Ascending aorta (tissue), 2 donors: Measurements from ENCODE around the gene LYPD5. TPM values are rescaled to one million over a fixed set of nuclear protein-coding genes. Genes with fewer than 3 reads are reported as not detected.
A peak's percentile ranks its signal among the peaks of the same experiment; 100 is the strongest.

ENCODE experiments used
- DNase-seq, 2 donors: peaks; one replicate each; pipeline ENCODE4 v3.0.0-alpha.2; 2019; ENCODE audit warnings: low spot score in 2 of 2
- H3K27ac ChIP-seq, 2 donors: fragments of 200-600 bp; sonication (generic); one replicate each; pipeline ENCODE4 v1.5.1; 2016 to 2017; ENCODE audit warnings: mild to moderate bottlenecking in 1 of 2
- H3K27me3 ChIP-seq: fragments of 200-600 bp; sonication (generic); one replicate; pipeline ENCODE4 v1.5.1; 2017
- H3K36me3 ChIP-seq, 2 donors: fragments of 200-600 bp; sonication (generic); one replicate each; pipeline ENCODE4 v1.5.1; 2016
- H3K4me1 ChIP-seq, 2 donors: fragments of 200-600 bp; sonication (generic); one replicate each; pipeline ENCODE4 v1.5.1; 2016 to 2017; ENCODE audit warnings: mild to moderate bottlenecking in 1 of 2
- H3K4me3 ChIP-seq, 2 donors: fragments of 200-600 bp; sonication (generic); one replicate each; pipeline ENCODE4 v1.5.1; 2016 to 2017; ENCODE audit warnings: mild to moderate bottlenecking in 1 of 2
- H3K9me3 ChIP-seq, 2 donors: fragments of 200-600 bp; sonication (generic); one replicate each; pipeline ENCODE4 v1.5.1; 2016
- CTCF ChIP-seq, 3 experiments: fragments of 200-600 bp in 2 of 3; fragments of 450-650 bp in 1 of 3; sonication (generic) in 2 of 3; IDR thresholded peaks; one replicate each; pipeline ENCODE4 v1.5.1; 2016 to 2019; ENCODE audit warnings: antibody characterized with exemption in 3 of 3, mild to moderate bottlenecking in 1 of 3, moderate library complexity in 1 of 3
- intact Hi-C: fragments of 100-400 bp; cut with DNase I; formaldehyde crosslinking; loops from one replicate; pipeline ENCODE4 v1.15.1; 2023
- total RNA-seq: library from RNA; depleted of rRNA; stranded (reverse); fragments of >200 nt; gene quantifications from one replicate; pipeline ENCODE4 v1.1.0, GENCODE V29; 2016

Gene LYPD5
- total RNA-seq, 1 donor from 2014 or later: not detected

DNA sequence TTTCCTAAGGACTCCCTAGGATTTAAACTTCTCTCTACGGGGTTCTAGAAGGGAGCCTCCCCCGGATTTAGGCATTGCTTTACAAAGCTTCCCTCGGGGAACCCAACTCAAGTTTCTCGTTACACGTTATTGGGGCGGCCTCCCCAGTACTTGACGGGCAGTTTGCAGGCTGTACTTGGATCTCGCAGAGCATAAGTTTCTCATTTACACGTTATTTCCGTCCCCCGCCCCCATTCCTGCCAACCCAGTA, 48.1 kb downstream of the LYPD5 start:
- intact Hi-C loops: loop anchor here (1.0 to 10.0 kb wide), 4 partner anchors 73 to 221 kb away; partner anchors contain the start of genes IRGQ, ZNF283, ZNF45 and ZNF575
- peaks cover 14 to 16% of the 10 kb centered on the region in 2 donors for H3K36me3 ChIP-seq
- peaks cover 3 to 26% of the 10 kb centered on the region in 2 donors for H3K4me1 ChIP-seq
- H3K9me3 ChIP-seq: no peaks in the 10 kb centered on the region
- peak overlapping the region; percentile 77 to 92 for H3K4me3 ChIP-seq
- H3K27ac ChIP-seq: peak overlapping the region; percentile 99
- no peaks in the 10 kb centered on the region for H3K27me3 ChIP-seq
- DNase-seq: no peak
- TF ChIP-seq CTCF (IDR thresholded peaks at IDR 0.05): no peak

DNA sequence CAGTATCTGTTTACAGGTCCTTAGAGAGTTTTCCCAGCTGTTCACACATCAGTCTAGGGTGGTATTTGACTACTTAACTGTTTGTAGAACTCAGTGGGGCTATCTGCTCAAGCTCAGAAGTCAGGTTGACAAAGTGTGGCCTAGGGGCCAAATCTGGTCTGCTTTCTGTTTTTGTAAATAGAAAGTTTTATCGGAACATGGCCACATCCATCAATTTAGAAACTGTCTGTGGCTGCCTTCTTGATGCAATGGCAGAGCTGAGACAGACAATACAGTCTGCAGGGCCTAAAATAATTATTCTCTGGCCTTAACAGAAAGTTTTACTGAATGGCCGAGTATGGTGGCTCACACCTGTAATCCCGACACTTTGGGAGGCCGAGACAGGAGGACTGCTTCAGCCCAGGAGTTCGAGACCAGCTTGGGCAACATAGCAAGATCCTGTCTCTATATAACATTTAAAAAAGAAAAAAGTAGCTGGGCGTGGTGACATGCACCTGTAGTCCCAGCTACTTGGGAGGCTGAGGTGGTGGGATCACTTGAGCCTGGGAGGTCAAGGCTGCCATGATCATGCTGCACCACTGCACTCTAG, 49.9 kb downstream of the LYPD5 start:
- Histone ChIP-seq H3K27ac (no peak overlapping the region), H3K4me1 (peaks cover 3 to 26% of the 10 kb centered on the region in 2 donors), H3K36me3 (peaks cover 29 to 34% of the 10 kb centered on the region in 2 donors), H3K9me3 (no peaks in the 10 kb centered on the region), H3K27me3 (no peaks in the 10 kb centered on the region), H3K4me3 (no peak overlapping the region)
- TF ChIP-seq CTCF (IDR thresholded peaks at IDR 0.05): no peak
- DNase-seq: no peak
- intact Hi-C loops: loop anchor here (10.0 kb wide), 1 partner anchor 182 kb away; the partner anchor contains the start of gene ZNF45

DNA sequence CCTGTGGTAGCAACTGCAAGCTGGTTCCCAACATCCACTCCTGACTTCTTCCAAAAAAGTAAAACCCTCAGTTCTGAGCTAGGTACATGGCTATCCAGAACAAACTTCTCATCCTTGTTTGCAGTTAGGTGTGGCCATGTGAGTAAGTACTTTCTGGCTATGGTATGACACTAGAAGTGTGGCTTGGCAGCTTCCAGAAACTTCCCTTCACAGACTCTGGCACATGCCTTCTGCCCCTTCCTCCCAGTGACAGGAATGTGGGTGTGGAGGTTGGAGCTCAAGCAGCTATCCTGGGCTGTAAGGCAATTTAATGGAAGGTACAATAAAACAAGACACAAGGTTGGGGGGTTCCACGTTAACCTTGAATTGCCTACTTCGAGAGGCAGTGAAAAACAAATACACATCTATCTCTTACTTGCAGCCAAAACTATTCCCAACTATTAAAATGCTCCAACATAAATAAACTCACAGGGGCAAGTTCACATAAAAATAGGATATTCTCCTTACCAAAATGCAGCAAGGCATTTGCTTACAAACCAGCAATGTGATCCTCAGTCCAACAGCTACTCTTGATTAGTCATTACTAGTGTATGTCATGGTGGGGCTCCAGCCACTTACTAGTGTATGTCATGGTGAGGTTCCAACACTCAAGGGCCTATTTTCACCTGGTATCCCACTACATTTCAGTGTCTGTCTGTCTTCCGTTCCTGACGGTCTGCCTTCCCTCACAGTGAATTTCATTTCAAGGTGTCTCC, 50.6 kb downstream of the LYPD5 start:
- no peak for TF ChIP-seq CTCF (IDR thresholded peaks at IDR 0.05)
- H3K9me3 ChIP-seq: no peaks in the 10 kb centered on the region
- H3K27me3 ChIP-seq: no peaks in the 10 kb centered on the region
- H3K36me3 ChIP-seq: peaks cover 36 to 41% of the 10 kb centered on the region in 2 donors
- no peak overlapping the region for H3K27ac ChIP-seq
- H3K4me1 ChIP-seq: peaks cover 3 to 26% of the 10 kb centered on the region in 2 donors
- no peak for DNase-seq
- no peak overlapping the region for H3K4me3 ChIP-seq
- intact Hi-C loops: loop anchor here (10.0 kb wide), 1 partner anchor 183 kb away; the partner anchor contains the start of gene ZNF45

DNA sequence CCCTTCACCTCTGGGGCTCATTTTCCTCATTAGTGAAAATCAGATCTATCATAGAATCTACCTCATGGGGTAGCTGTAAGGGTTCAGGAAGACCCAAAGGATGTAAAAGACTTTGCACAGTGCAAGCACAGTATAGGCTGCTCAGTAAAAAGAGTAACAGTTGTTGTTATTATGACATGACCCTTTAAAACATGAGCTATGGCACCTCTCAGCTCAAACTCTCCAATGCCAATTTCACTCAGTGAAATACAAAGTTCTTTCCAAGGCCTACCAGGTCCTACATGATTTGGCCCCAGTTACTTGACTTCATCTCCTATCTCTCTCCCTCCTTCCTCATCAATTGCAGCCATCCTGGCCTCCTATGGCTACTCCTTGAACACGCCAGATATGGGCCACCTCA, 52.3 kb downstream of the LYPD5 start:
- DNase-seq: no peak
- Histone ChIP-seq H3K4me1 (peaks cover 3 to 20% of the 10 kb centered on the region in 2 donors), H3K9me3 (no peaks in the 10 kb centered on the region), H3K4me3 (no peak overlapping the region), H3K27ac (no peak overlapping the region), H3K27me3 (no peaks in the 10 kb centered on the region), H3K36me3 (peaks cover 46 to 58% of the 10 kb centered on the region in 2 donors)
- TF ChIP-seq CTCF (IDR thresholded peaks at IDR 0.05): no peak
- intact Hi-C loops: loop anchor here (10.0 kb wide), 1 partner anchor 185 kb away; the partner anchor contains the start of gene ZNF45

GRCh38 chr19:43749152-43749551, 53.1 kb downstream of the LYPD5 start:
- DNase-seq: no peak

More at GRCh38 chr19:43749152-43749551, 53.1 kb downstream of the LYPD5 start:
- Histone ChIP-seq H3K27me3 (no peaks in the 10 kb centered on the region), H3K4me3 (no peak overlapping the region), H3K27ac (no peak overlapping the region), H3K4me1 (peaks cover 2 to 19% of the 10 kb centered on the region in 2 donors), H3K9me3 (no peaks in the 10 kb centered on the region), H3K36me3 (peaks cover 54 to 65% of the 10 kb centered on the region in 2 donors)
- intact Hi-C loops: no loop called here
- TF ChIP-seq CTCF (IDR thresholded peaks at IDR 0.05): no peak
